K562 (cell line): ENCODE results near the gene ADCYAP1R1.

Experiments used
- HMGXB4 ChIP-seq: sonication (generic); formaldehyde crosslinking; IDR thresholded peaks from 2 replicates; pipeline ENCODE4 v1.8.1; 2023; ENCODE audit warnings: mild to moderate bottlenecking, missing genetic modification reagents
- PTBP1 ChIP-seq: fragments of 200-400 bp; formaldehyde crosslinking; IDR thresholded peaks from 2 replicates; pipeline ENCODE4 v1.6.1; 2017; ENCODE audit warnings: low read depth, low read length

- TF ChIP-seq HMGXB4 (CRISPR knock-in tag) (no peak), PTBP1 (no peak)
Observed at GRCh38 chr7:31077484-31078362, 25.6 kb downstream of the ADCYAP1R1 start.
